ENCODE data around the gene EGR4. TPM values are rescaled to one million over a fixed set of nuclear protein-coding genes. Genes with fewer than 3 reads are reported as not detected.

EGR4 gene
- total RNA-seq (2022; extraction: Qiagen RNA extraction; ENCODE audit: low read depth), result 0.17 to 0.37 TPM (median 0.27 TPM) in 5 replicates

DNA sequence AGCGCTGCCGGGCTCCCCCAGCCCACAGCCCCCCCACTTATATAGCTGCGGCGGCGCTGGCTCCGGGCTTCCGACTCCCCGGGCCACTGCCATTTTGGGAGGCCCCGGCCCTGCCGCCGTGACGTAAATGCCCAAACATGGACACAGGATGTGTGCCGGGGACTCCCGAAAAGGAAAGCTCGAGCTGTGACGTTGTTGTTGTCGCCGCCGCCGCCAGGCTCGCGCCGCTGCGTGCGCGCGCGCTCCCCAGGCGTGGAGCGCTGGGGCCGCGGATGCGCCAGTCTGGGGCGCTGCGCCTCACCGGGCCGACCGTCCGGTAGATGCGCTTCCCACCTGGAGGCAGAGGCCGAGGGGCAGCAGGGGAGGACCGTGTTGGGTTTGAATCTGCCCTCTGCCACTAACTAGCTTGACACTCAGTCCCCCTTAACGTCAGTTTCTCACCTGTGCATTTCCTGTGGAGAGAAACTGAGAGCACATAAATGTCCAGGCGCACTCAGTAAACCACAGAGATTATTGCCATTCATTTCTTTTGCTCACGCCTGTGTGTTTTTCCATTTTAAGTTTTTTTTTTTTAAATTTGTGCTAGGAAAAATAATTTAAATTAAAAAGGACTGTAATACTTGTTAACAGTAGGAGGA, at the start of gene EGR4:
TSS of gene EGR4 (minus strand) at position 15 of the 638 bp plus-strand sequence. CDS start 231 bp downstream, outside the sequence.

DNA sequence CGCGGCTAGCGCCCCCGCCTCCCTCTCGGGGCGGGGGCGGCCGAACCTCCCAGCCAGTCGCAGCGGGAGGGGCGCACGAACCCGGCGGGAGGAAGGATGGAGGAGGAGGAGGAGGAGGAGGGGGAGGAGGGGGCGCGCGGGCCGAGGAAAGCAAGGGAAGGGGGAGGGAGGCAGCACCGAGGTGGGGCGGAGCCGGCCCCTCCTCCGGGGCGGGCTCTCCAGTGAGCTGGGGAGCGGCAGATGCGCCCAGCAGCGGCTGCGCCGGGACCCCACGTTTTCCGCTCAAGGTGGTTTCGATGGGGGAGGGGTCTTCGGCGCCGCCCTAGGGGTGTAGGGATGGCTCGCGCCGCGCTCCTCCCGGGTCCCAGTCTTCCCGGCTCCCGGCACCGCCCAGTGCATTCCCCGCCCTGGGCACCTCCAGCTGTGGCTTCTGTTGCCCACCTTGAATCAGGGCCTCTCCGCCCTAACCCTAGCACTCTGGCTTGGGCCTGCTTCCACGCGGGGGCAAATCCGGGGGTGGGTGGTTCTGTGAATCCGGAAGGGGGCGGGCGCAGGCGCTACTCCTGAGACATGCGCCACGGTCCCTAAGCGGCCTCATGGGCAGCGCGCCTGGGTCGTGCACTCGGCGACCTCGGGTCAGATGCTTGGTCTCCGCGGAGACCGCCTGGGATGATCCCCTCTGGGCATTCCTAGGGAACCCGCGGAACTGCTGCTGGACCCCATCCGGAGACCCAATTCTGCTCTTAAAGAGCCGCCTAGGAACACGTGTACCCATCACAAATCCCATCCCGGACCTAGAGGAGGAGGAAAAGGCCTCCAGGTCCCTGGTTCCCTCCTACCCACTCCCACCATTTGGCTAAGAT, 8.8 kb downstream of the EGR4 start, which contains the start of gene FBXO41:
TSS of gene FBXO41 (minus strand) at position 183 of the 863 bp plus-strand sequence. CDS start 14,848 bp downstream, outside the sequence.

Other genes starting within 250 kb of the EGR4 start
- gene SFXN5, start 221.8 kb downstream of the EGR4 start, total RNA-seq (2022; extraction: Qiagen RNA extraction; ENCODE audit: low read depth), result 11.6 to 16.5 TPM (median 13.4 TPM) in 5 replicates
- gene RAB11FIP5, start 180.6 kb downstream of the EGR4 start, total RNA-seq (2022; extraction: Qiagen RNA extraction; ENCODE audit: low read depth), result 31.2 to 38.7 TPM (median 35.3 TPM) in 5 replicates
- 0.09 TPM in 1 of 5 replicates, not detected in the others for gene NOTO, start 91.0 kb downstream of the EGR4 start, total RNA-seq (2022; extraction: Qiagen RNA extraction; ENCODE audit: low read depth)
- gene SMYD5, start 79.3 kb downstream of the EGR4 start, total RNA-seq (2022; extraction: Qiagen RNA extraction; ENCODE audit: low read depth), result 53.9 to 62.0 TPM (median 56.6 TPM) in 5 replicates
- 19.3 to 24.1 TPM (median 23.6 TPM) in 5 replicates for gene PRADC1, start 60.3 kb downstream of the EGR4 start, total RNA-seq (2022; extraction: Qiagen RNA extraction; ENCODE audit: low read depth)
- 568 to 901 TPM (median 612 TPM) in 5 replicates for gene CCT7, start 59.2 kb downstream of the EGR4 start, total RNA-seq (2022; extraction: Qiagen RNA extraction; ENCODE audit: low read depth)
- gene FBXO41, start 9.1 kb downstream of the EGR4 start, total RNA-seq (2022; extraction: Qiagen RNA extraction; ENCODE audit: low read depth), result 4.3 to 6.0 TPM (median 5.3 TPM) in 5 replicates
- 9.8 to 10.6 TPM (median 10.6 TPM) in 5 replicates for gene ALMS1, start 92.3 kb upstream of the EGR4 start, total RNA-seq (2022; extraction: Qiagen RNA extraction; ENCODE audit: low read depth)

Measured in A549 treated with RU486 at 1 μM for 4 hours (cell line).